SHP77 treated with DMSO at 0.1 percent for 48 hours (cell line): ENCODE results near the gene CHRNG.
A peak's percentile ranks its signal among the peaks of the same experiment; 100 is the strongest.
"Not testable (repeated sequence)": the region's sequence is repeated elsewhere in the genome, so short reads cannot be mapped to it uniquely, and the experiment has no call there.

Experiments
- DNase-seq: peaks from one replicate; lab custom pipeline; 2025; lab: John Stamatoyannopoulos, UW

CHRNG gene

DNA sequence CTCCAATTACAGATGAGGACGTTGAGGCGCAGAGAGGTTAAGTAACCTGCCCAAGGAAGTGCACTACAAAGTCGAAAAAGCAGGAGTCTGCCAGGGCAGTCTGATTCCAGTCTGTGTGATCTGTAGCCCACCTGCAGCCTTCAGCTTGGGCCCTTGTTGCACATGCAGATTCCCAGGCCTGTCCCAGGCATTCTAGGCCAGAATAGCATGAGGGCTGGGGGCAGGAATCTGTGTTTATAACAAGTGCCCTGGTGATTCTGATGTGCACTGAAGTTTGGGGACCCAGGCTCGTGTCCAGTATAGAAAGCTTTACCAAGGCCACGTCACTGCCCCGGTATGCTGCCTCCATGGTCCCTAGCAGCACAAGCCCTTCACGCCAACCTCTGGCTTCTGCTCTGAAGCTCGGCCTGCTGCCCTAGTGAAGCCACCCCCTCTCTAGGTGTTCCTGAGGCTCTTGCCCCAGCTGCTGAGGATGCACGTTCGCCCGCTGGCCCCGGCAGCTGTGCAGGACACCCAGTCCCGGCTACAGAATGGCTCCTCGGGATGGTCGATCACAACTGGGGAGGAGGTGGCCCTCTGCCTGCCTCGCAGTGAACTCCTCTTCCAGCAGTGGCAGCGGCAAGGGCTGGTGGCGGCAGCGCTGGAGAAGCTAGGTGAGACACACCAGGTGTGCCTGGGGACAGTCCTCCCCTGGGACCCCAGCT is 4.6 kb downstream of the CHRNG start:
- DNase-seq = no peak

GRCh38 chr2:232544674-232545073 is 5.2 kb downstream of the CHRNG start:
- DNase-seq = no peak

GRCh38 chr2:232545511-232546375 is 6.3 kb downstream of the CHRNG start:
- DNase-seq = no peak

- no peak for DNase-seq
Measured at GRCh38 chr2:232547991-232548390, 8.5 kb downstream of the CHRNG start.

GRCh38 chr2:232549655-232550353 is 10.3 kb downstream of the CHRNG start:
- no peak for DNase-seq

DNA sequence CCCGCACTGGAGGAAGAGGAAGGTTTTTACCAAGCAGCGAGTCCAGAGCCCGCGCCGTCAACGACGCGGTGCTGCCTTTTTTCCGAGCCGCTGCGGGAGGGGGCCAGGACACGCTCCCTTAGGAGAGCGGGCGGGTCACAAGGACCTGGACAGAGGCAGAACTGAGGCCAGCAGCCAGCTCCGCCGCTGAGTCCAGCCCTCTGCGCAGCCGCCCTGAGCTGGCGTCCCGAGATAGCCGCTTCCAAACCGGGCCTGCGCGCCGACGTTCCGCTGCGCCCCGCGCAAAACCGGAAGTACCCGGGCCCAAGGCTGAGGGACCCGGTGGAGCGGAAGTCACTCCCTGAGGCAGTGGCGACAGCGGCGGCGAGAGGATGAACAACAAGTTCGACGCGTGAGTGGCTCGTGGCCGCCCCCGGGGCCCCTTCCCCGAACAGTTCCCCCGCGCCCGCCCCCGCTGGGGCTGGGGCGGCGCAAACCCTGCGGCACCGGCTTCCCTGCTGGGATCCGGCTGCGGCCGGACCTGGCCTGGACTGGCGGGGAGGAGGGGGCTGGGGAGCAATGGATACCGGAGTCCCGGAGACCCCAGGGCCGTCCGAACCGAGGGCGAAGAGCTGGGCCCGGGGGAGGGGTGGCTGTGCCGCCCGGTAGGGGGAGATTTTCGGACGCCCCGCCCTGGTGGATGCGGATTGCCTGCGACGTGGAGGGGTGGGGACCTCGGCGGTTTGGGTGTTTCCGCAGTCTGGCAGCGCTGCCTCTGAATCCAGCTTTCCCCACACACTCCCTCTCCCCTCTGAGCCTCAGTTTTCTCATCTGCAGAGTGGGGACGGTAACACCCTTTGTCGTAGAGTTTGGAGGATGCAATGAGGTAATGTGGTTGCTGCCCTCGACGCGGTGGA is 11.1 kb downstream of the CHRNG start, which contains the start of the genes EIF4E2 and TIGD1:
TSS of gene EIF4E2 (plus strand) at position 336 of the 896 bp plus-strand sequence. CDS start at position 372, 36 bp downstream.
TSS of gene TIGD1 (minus strand) at position 204 of the 896 bp plus-strand sequence. CDS start 675 bp downstream, outside the sequence.
- DNase-seq = peak; percentile 80

DNA sequence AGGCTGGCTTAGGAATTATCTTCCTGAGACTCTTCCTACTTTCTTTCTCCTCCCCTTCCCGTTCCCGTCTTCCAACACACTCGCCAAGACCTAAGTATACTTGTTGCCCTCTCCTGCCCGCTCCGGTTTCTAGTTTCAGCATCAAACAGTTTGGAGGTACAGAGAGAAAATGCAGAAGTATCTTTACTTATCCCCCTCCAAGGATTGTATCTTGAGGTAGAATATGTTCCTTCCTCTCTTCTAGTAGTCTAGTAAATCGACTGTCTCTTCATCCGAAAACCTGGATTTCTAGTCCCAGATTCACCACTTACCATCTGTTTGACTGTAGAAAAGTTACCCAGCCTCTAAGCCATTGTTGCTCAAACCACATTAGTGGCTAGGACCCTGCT is 11.8 kb downstream of the CHRNG start:
- DNase-seq = no peak

- DNase-seq = no peak
Measured at GRCh38 chr2:232551776-232552175, 12.3 kb downstream of the CHRNG start.

GRCh38 chr2:232556426-232556825 is 16.9 kb downstream of the CHRNG start:
- no peak for DNase-seq

GRCh38 chr2:232562515-232563151 is 23.1 kb downstream of the CHRNG start:
- no peak for DNase-seq

- DNase-seq = no peak
Measured at GRCh38 chr2:232563580-232563979, 24.1 kb downstream of the CHRNG start.

DNA sequence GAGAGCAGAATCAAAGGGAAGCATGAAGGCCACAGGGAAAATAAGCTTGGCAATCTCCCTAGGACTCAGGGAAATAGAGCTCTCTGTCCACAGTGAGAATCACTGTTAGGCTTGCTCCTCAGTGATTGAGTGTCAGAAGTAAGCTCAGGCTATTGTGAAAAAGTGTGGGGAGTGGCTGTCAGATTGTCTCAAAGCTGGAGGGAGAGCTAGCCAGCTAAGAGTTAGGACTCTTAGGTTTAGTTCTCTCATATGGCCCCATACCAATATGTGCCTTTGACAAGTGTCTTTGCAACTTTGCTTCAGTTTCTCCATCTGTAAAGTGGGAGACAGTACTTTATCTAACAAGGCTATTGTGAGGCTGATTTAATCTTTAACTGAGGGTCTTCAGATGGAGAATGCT is 28.2 kb downstream of the CHRNG start:
- DNase-seq = no peak

GRCh38 chr2:232568161-232568560 is 28.7 kb downstream of the CHRNG start:
- DNase-seq = no peak

DNA sequence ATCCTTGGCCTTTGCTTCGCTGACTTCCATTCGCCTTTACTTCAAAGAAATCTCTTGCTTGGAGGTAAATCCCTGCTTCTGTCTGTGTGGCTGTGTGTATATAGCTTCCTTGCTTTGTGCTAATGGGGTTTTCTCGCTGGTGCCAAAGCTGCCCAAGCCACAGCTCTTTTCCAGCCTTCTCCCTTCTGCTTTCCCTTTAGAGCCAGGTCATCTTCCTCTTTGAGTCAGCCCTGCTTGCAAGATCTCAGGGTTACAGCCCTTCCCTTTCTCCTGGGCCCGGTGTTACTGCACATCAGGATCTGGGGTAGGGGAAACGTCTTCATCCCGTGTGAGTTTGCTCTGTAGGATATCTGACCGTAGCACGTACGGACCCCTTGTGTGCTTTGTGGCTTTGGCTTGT is 30.0 kb downstream of the CHRNG start:
- DNase-seq = no peak

GRCh38 chr2:232570481-232570880 is 31.0 kb downstream of the CHRNG start:
- DNase-seq = not testable (repeated sequence)

DNA sequence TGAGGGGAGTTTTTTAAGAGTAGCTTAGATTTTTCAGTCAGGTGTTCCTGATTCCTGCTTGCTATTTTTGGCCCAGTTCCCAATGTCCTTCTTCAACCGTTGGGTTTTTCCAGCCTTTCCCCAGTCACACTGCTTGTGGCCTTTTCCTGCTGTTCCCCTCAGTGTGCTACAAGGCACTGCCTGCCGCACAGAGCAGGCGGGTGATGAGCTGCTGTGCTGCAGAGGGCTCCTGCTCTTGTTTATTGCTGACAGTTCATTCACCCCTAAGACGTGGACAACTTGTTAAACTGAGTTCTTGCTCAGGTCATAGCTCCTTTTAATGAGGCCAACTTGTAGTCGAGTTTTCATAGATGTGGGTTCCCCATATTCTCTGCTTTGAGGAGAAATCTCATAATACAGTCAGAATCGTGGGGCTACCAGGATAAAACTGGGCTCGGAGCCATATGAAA is 31.6 kb downstream of the CHRNG start:
- DNase-seq = peak; percentile 78

- DNase-seq = no peak
Measured at GRCh38 chr2:232573042-232573441, 33.5 kb downstream of the CHRNG start.

DNA sequence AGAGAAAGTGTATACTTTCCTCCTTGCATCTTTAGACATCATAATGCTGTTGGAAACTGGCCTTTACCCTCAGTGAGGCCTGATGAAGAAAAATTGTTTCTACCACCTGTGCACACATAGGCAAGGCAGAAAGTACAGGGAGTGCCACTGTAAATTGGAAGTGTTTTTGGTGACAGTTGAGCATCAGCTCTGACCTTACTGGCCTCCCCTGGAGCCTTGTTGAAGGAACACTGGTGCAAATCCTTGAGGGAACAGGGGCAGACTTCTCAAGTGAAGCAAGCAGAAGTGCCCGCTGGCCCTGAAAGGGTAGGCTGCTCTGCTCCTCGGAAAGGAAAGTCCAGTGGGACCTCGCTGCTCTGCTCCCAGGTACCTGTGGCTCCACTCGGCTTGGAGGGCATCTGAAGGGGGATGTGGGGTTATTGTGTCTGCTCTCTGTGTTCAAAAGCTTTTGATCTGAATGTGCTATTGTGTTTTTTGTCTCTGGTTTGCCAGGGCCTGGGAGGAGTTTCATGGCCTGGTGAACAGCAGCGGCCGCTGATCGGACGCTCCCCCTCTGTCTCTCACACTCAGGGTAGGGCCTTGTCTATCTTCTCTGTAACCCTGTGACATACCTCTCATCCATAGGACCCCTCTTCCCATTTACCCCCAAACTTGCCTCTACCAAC is 34.4 kb downstream of the CHRNG start:
- DNase-seq = no peak

GRCh38 chr2:232574674-232575403 is 35.3 kb downstream of the CHRNG start:
- DNase-seq = no peak

GRCh38 chr2:232575404-232575746 is 35.9 kb downstream of the CHRNG start:
- DNase-seq = no peak
